HEK293 (cell line): ENCODE measurements around the gene ARHGAP10.

Source experiments
- CTCF ChIA-PET: fragments of 350-600 bp; formaldehyde crosslinking; extraction: SDS; loops from one replicate; lab custom pipeline; 2021; ENCODE audit warnings: antibody characterized with exemption; lab: Yijun Ruan, JAX
- POLR2A ChIA-PET: fragments of 300-600 bp; formaldehyde crosslinking; extraction: SDS; loops from one replicate; lab custom pipeline; 2020; ENCODE audit warnings: antibody characterized with exemption, inconsistent platforms; lab: Yijun Ruan, JAX
- H3K27ac ChIP-seq: fragments of 200-500 bp; sonication (Bioruptor generic); 2 replicates; pipeline ENCODE4 v1.5.1; 2014; ENCODE audit warnings: low read depth, low read length, control low read depth, inconsistent platforms; ENCODE audit errors: extremely low read depth
- H3K36me3 ChIP-seq, 2 experiments: fragments of 200-500 bp in 1 of 2; sonication (Bioruptor generic) in 1 of 2; 1 replicate in 1 of 2; 2 replicates in 1 of 2; pipeline ENCODE4 v1.5.1; 2014 to 2017; ENCODE audit warnings: inconsistent platforms in 2 of 2, low read length in 2 of 2; ENCODE audit not compliant: control insufficient read depth in 2 of 2, insufficient read depth in 1 of 2
- H3K4me1 ChIP-seq: fragments of 200-500 bp; sonication (Bioruptor generic); 2 replicates; pipeline ENCODE4 v1.5.1; 2014; ENCODE audit warnings: mild to moderate bottlenecking, low read length, inconsistent platforms; ENCODE audit not compliant: control insufficient read depth, insufficient read depth
- H3K4me3 ChIP-seq: 2 replicates; pipeline ENCODE4 v1.5.1; 2011; ENCODE audit warnings: low read depth, mild to moderate bottlenecking, control low read depth, low read length, moderate library complexity
- H3K9me3 ChIP-seq: fragments of 200-500 bp; sonication (Bioruptor generic); 2 replicates; pipeline ENCODE4 v1.5.1; 2014; ENCODE audit warnings: low read depth, low read length, inconsistent platforms; ENCODE audit not compliant: control insufficient read depth, insufficient read depth
- GLIS1 ChIP-seq: fragments of 450-650 bp; formaldehyde crosslinking; IDR thresholded peaks from 2 replicates; pipeline ENCODE4 v1.5.1; 2016; ENCODE audit warnings: missing biosample characterization, missing genetic modification characterization
- HOXD13 ChIP-seq: sonication (generic); formaldehyde crosslinking; IDR thresholded peaks from 2 replicates; pipeline ENCODE4 v1.8.0; 2022; ENCODE audit warnings: missing genetic modification reagents, borderline replicate concordance
- SETDB1 ChIP-seq: IDR thresholded peaks from one replicate; pipeline ENCODE4 v1.6.1; 2017; ENCODE audit warnings: mild to moderate bottlenecking, low read length, moderate library complexity, mixed read lengths; ENCODE audit not compliant: insufficient read length
- ZBTB20 ChIP-seq: fragments of 450-650 bp; formaldehyde crosslinking; IDR thresholded peaks from 2 replicates; pipeline ENCODE4 v1.5.1; 2016; ENCODE audit warnings: missing biosample characterization, missing genetic modification characterization
- ZBTB48 ChIP-seq: fragments of 450-650 bp; formaldehyde crosslinking; IDR thresholded peaks from 2 replicates; pipeline ENCODE4 v1.5.1; 2016; ENCODE audit warnings: missing biosample characterization, missing genetic modification characterization
- ZBTB7A ChIP-seq: fragments of 450-650 bp; formaldehyde crosslinking; IDR thresholded peaks from 2 replicates; pipeline ENCODE4 v1.5.1; 2016; ENCODE audit warnings: low read depth, missing biosample characterization, missing genetic modification characterization
- ZFP69B ChIP-seq: fragments of 450-650 bp; formaldehyde crosslinking; IDR thresholded peaks from 2 replicates; pipeline ENCODE4 v1.5.1; 2016; ENCODE audit warnings: missing biosample characterization, missing genetic modification characterization
- ZNF112 ChIP-seq: fragments of 450-650 bp; formaldehyde crosslinking; IDR thresholded peaks from 2 replicates; pipeline ENCODE4 v1.5.0; 2017; ENCODE audit warnings: missing biosample characterization, missing genetic modification characterization
- ZNF133 ChIP-seq: fragments of 450-650 bp; formaldehyde crosslinking; IDR thresholded peaks from 2 replicates; pipeline ENCODE4 v1.5.1; 2016; ENCODE audit warnings: missing biosample characterization, missing genetic modification characterization
- ZNF248 ChIP-seq: fragments of 450-650 bp; formaldehyde crosslinking; IDR thresholded peaks from 2 replicates; pipeline ENCODE4 v1.5.1; 2017; ENCODE audit warnings: missing biosample characterization, missing genetic modification characterization
- ZNF274 ChIP-seq, 2 experiments: fragments of 200-500 bp in 1 of 2; fragments of 450-650 bp in 1 of 2; sonication (Bioruptor generic) in 1 of 2; formaldehyde crosslinking in 1 of 2; IDR thresholded peaks; 2 replicates each; pipeline versions ENCODE4 v1.5.1 to v1.6.1; 2014 to 2016; ENCODE audit warnings: borderline replicate concordance in 1 of 2, inconsistent platforms in 1 of 2, low read length in 1 of 2, missing biosample characterization in 1 of 2, missing genetic modification characterization in 1 of 2
- ZNF335 ChIP-seq: fragments of 450-650 bp; formaldehyde crosslinking; conservative IDR thresholded peaks from 2 replicates; pipeline ENCODE4 v1.5.1; 2016; ENCODE audit warnings: missing biosample characterization, missing genetic modification characterization
- ZNF350 ChIP-seq: fragments of 450-650 bp; formaldehyde crosslinking; IDR thresholded peaks from 2 replicates; pipeline ENCODE4 v1.5.0; 2017; ENCODE audit warnings: missing biosample characterization, mild to moderate bottlenecking, missing genetic modification characterization
- ZNF423 ChIP-seq: fragments of 450-650 bp; formaldehyde crosslinking; IDR thresholded peaks from 2 replicates; pipeline ENCODE4 v1.5.1; 2016; ENCODE audit warnings: missing biosample characterization, missing genetic modification characterization
- ZNF473 ChIP-seq: fragments of 450-650 bp; formaldehyde crosslinking; IDR thresholded peaks from 2 replicates; pipeline ENCODE4 v1.5.1; 2017; ENCODE audit warnings: missing biosample characterization, missing genetic modification characterization
- ZNF529 ChIP-seq: fragments of 450-650 bp; formaldehyde crosslinking; IDR thresholded peaks from 2 replicates; pipeline ENCODE4 v1.5.1; 2017; ENCODE audit warnings: missing genetic modification characterization, missing biosample characterization; ENCODE audit not compliant: insufficient replicate concordance
- ZNF549 ChIP-seq: fragments of 450-650 bp; IDR thresholded peaks from 2 replicates; pipeline ENCODE4 v1.5.1; 2018; ENCODE audit warnings: missing biosample characterization, missing genetic modification characterization, mild to moderate bottlenecking, inconsistent platforms, moderate library complexity
- ZNF600 ChIP-seq: fragments of 450-650 bp; formaldehyde crosslinking; IDR thresholded peaks from 2 replicates; pipeline ENCODE4 v1.5.1; 2016; ENCODE audit warnings: missing biosample characterization, missing genetic modification characterization
- ZNF623 ChIP-seq: fragments of 450-650 bp; formaldehyde crosslinking; IDR thresholded peaks from 2 replicates; pipeline ENCODE4 v1.5.1; 2016; ENCODE audit warnings: missing biosample characterization, missing genetic modification characterization
- ZNF701 ChIP-seq: fragments of 450-650 bp; formaldehyde crosslinking; IDR thresholded peaks from 2 replicates; pipeline ENCODE4 v1.5.1; 2016; ENCODE audit warnings: missing biosample characterization, missing genetic modification characterization
- ZNF768 ChIP-seq: fragments of 450-650 bp; formaldehyde crosslinking; IDR thresholded peaks from 2 replicates; pipeline ENCODE4 v1.5.1; 2018; ENCODE audit warnings: missing biosample characterization, mild to moderate bottlenecking, missing genetic modification characterization
- ZNF777 ChIP-seq: fragments of 450-650 bp; formaldehyde crosslinking; IDR thresholded peaks from 2 replicates; pipeline ENCODE4 v1.5.1; 2017; ENCODE audit warnings: missing biosample characterization, missing genetic modification characterization, borderline replicate concordance
- ZSCAN16 ChIP-seq: fragments of 450-650 bp; formaldehyde crosslinking; IDR thresholded peaks from 2 replicates; pipeline ENCODE4 v1.5.1; 2016; ENCODE audit warnings: missing biosample characterization, missing genetic modification characterization
- TF ChIP-seq, protein P1 (sequence below): IDR thresholded peaks from 2 replicates; pipeline ENCODE4 v1.6.1; 2011; ENCODE audit warnings: mild to moderate bottlenecking, low read depth, low read length, borderline replicate concordance
- TF ChIP-seq, protein P2 (sequence below): fragments of 450-650 bp; formaldehyde crosslinking; IDR thresholded peaks from 2 replicates; pipeline ENCODE4 v1.5.1; 2016; ENCODE audit warnings: missing biosample characterization, missing genetic modification characterization
- TF ChIP-seq, protein P3 (sequence below): fragments of 450-650 bp; formaldehyde crosslinking; IDR thresholded peaks from 2 replicates; pipeline ENCODE4 v1.5.1; 2016; ENCODE audit warnings: missing biosample characterization, missing genetic modification characterization
- TF ChIP-seq, protein P4 (sequence below): fragments of 450-650 bp; formaldehyde crosslinking; IDR thresholded peaks from 2 replicates; pipeline ENCODE4 v1.5.1; 2017; ENCODE audit warnings: missing biosample characterization, missing genetic modification characterization
- TF ChIP-seq, protein P5 (sequence below): fragments of 450-650 bp; formaldehyde crosslinking; IDR thresholded peaks from 2 replicates; pipeline ENCODE4 v1.5.1; 2016; ENCODE audit warnings: missing biosample characterization, missing genetic modification characterization

Gene ARHGAP10

DNA sequence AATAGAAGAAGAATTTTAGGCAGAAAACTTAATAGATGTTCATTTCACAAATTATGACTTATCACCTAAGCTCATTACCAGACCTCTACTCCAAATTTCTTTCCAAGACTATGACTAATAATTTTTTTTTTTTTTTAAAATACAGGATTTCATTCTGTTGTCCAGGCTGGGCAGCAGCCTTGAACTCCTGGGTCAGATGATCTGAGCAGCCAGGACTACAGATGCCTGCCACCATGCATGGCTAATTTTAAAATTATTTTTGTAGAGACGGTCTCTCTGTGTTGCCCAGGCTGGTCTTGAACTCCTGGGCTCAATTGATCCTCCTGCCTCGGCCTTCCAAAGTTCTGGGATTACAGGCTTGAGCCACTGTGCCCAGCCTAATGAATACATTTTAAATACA lies 119.2 kb downstream of the ARHGAP10 start:
- Histone ChIP-seq H3K4me1 (peaks cover 12% of the 10 kb centered on the region; the same call in 1 of the 2 replicates), H3K4me3 (no peak overlapping the region), H3K9me3 (no peaks in the 10 kb centered on the region), H3K36me3 (peaks cover 0 to 6% of the 10 kb centered on the region in 2 experiments; a peak in 1 of 3 replicates), H3K27ac (no peak overlapping the region)
- ChIA-PET POLR2A (no interaction called here), CTCF (interaction anchor here (1.0 kb wide), 1 partner anchor 15 kb away, joined by 6 read pairs; no protein-coding TSS in a partner anchor)
- TF ChIP-seq ZNF549 (no peak), ZNF623 (tag by site-specific recombination) (no peak), ZNF473 (tag by site-specific recombination) (no peak), ZBTB20 (tag by site-specific recombination) (no peak), ZNF112 (tag by site-specific recombination) (no peak), ZNF350 (no peak), ZNF248 (tag by site-specific recombination) (no peak), ZNF701 (tag by site-specific recombination) (no peak), SETDB1 (no peak), HOXD13 (CRISPR knock-in tag) (no peak)
- TF ChIP-seq, protein P1, sequence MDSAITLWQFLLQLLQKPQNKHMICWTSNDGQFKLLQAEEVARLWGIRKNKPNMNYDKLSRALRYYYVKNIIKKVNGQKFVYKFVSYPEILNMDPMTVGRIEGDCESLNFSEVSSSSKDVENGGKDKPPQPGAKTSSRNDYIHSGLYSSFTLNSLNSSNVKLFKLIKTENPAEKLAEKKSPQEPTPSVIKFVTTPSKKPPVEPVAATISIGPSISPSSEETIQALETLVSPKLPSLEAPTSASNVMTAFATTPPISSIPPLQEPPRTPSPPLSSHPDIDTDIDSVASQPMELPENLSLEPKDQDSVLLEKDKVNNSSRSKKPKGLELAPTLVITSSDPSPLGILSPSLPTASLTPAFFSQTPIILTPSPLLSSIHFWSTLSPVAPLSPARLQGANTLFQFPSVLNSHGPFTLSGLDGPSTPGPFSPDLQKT = no peak
- TF ChIP-seq, protein P2, sequence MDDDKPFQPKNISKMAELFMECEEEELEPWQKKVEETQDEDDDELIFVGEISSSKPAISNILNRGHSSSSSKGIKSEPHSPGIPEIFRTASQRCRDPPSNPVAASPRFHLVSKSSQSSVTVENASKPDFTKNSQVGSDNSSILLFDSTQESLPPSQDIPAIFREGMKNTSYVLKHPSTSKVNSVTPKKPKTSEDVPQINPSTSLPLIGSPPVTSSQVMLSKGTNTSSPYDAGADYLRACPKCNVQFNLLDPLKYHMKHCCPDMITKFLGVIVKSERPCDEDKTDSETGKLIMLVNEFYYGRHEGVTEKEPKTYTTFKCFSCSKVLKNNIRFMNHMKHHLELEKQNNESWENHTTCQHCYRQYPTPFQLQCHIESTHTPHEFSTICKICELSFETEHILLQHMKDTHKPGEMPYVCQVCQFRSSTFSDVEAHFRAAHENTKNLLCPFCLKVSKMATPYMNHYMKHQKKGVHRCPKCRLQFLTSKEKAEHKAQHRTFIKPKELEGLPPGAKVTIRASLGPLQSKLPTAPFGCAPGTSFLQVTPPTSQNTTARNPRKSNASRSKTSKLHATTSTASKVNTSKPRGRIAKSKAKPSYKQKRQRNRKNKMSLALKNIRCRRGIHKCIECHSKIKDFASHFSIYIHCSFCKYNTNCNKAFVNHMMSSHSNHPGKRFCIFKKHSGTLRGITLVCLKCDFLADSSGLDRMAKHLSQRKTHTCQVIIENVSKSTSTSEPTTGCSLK (tag by site-specific recombination) = no peak

DNA sequence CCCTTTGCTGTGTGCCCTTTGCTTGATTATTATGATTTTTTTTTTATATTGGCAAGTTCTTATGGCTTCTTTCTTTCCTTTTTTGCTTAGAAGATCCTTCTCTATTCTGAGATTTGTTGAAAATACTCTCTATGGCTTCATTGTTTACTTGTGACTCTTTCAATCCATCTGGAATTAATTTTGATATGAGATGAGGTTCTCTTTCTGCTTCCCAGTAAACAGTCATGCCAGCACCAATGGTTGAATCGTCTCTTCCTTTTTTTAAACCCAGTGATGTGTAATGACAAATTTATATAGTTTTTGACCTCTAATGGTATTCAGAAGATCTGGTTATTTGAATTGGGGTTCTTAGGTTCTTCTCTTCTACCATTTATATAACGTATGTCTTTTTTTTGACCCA lies 121.8 kb downstream of the ARHGAP10 start:
- Histone ChIP-seq H3K36me3 (peaks cover 0 to 6% of the 10 kb centered on the region in 2 experiments; a peak in 1 of 3 replicates), H3K9me3 (no peaks in the 10 kb centered on the region), H3K4me3 (no peak overlapping the region), H3K27ac (no peak overlapping the region), H3K4me1 (peaks cover 2% of the 10 kb centered on the region; the same call in 1 of the 2 replicates)
- CTCF ChIA-PET = interaction anchor here (2.6 kb wide), 1 partner anchor 13 kb away, joined by 10 read pairs; no protein-coding TSS in a partner anchor
- POLR2A ChIA-PET = no interaction called here
- TF ChIP-seq ZNF777 (no peak), ZNF768 (tag by site-specific recombination) (no peak), ZNF335 (tag by site-specific recombination) (no peak), ZNF423 (tag by site-specific recombination) (no peak), ZNF529 (tag by site-specific recombination) (no peak), ZSCAN16 (tag by site-specific recombination) (no peak), GLIS1 (tag by site-specific recombination) (no peak), ZBTB48 (no peak), ZNF274 (IDR thresholded peaks at IDR 0.05; ENCODE audit: low read length) (no peak), ZNF274 (tag by site-specific recombination; IDR thresholded peaks at IDR 0.05; ENCODE audit: borderline replicate concordance) (no peak), ZNF701 (tag by site-specific recombination) (no peak), ZNF600 (tag by site-specific recombination) (no peak), ZNF133 (tag by site-specific recombination) (no peak), ZBTB7A (tag by site-specific recombination) (no peak), ZFP69B (tag by site-specific recombination) (no peak)
- TF ChIP-seq, protein P3, sequence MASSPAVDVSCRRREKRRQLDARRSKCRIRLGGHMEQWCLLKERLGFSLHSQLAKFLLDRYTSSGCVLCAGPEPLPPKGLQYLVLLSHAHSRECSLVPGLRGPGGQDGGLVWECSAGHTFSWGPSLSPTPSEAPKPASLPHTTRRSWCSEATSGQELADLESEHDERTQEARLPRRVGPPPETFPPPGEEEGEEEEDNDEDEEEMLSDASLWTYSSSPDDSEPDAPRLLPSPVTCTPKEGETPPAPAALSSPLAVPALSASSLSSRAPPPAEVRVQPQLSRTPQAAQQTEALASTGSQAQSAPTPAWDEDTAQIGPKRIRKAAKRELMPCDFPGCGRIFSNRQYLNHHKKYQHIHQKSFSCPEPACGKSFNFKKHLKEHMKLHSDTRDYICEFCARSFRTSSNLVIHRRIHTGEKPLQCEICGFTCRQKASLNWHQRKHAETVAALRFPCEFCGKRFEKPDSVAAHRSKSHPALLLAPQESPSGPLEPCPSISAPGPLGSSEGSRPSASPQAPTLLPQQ = no peak
- TF ChIP-seq, protein P4, sequence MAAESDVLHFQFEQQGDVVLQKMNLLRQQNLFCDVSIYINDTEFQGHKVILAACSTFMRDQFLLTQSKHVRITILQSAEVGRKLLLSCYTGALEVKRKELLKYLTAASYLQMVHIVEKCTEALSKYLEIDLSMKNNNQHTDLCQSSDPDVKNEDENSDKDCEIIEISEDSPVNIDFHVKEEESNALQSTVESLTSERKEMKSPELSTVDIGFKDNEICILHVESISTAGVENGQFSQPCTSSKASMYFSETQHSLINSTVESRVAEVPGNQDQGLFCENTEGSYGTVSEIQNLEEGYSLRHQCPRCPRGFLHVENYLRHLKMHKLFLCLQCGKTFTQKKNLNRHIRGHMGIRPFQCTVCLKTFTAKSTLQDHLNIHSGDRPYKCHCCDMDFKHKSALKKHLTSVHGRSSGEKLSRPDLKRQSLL (tag by site-specific recombination) = no peak
- TF ChIP-seq, protein P5, sequence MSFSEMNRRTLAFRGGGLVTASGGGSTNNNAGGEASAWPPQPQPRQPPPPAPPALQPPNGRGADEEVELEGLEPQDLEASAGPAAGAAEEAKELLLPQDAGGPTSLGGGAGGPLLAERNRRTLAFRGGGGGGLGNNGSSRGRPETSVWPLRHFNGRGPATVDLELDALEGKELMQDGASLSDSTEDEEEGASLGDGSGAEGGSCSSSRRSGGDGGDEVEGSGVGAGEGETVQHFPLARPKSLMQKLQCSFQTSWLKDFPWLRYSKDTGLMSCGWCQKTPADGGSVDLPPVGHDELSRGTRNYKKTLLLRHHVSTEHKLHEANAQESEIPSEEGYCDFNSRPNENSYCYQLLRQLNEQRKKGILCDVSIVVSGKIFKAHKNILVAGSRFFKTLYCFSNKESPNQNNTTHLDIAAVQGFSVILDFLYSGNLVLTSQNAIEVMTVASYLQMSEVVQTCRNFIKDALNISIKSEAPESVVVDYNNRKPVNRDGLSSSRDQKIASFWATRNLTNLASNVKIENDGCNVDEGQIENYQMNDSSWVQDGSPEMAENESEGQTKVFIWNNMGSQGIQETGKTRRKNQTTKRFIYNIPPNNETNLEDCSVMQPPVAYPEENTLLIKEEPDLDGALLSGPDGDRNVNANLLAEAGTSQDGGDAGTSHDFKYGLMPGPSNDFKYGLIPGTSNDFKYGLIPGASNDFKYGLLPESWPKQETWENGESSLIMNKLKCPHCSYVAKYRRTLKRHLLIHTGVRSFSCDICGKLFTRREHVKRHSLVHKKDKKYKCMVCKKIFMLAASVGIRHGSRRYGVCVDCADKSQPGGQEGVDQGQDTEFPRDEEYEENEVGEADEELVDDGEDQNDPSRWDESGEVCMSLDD (tag by site-specific recombination) = no peak
